HG03571 (cell line): ENCODE data around the gene CXCL3.

Experiments
- ATAC-seq: cut with Tn5 transposase; IDR thresholded peaks from one replicate; pipeline ENCODE4 v1.9.1; 2021; ENCODE audit not compliant: unreplicated experiment

The CXCL3 gene

GRCh38 chr4:74056114-74056857 is 17.8 kb upstream of the CXCL3 start:
- no peak for ATAC-seq

GRCh38 chr4:74055498-74055897 is 17.0 kb upstream of the CXCL3 start:
- no peak for ATAC-seq

GRCh38 chr4:74055096-74055495 is 16.6 kb upstream of the CXCL3 start:
- no peak for ATAC-seq

GRCh38 chr4:74054483-74055047 is 16.1 kb upstream of the CXCL3 start:
- no peak for ATAC-seq

GRCh38 chr4:74047152-74047551 is 8.7 kb upstream of the CXCL3 start:
- no peak for ATAC-seq

GRCh38 chr4:74045772-74046171 is 7.3 kb upstream of the CXCL3 start:
- ATAC-seq, result no peak

- ATAC-seq, result no peak
Observed at GRCh38 chr4:74045247-74045646, 6.8 kb upstream of the CXCL3 start.

GRCh38 chr4:74044677-74045076 is 6.2 kb upstream of the CXCL3 start:
- ATAC-seq, result no peak

GRCh38 chr4:74042681-74043080 is 4.2 kb upstream of the CXCL3 start:
- ATAC-seq, result no peak

- ATAC-seq, result no peak
Observed at GRCh38 chr4:74041418-74041817, 2.9 kb upstream of the CXCL3 start.

GRCh38 chr4:74039315-74039763 is 850 bp upstream of the CXCL3 start:
- no peak for ATAC-seq

GRCh38 chr4:74038086-74038424 is 434 bp downstream of the CXCL3 start:
- no peak for ATAC-seq

- ATAC-seq, result no peak
Observed at GRCh38 chr4:74037076-74037955, 1.2 kb downstream of the CXCL3 start.

GRCh38 chr4:74033739-74034138 is 4.8 kb downstream of the CXCL3 start:
- ATAC-seq, result no peak

- no peak for ATAC-seq
Observed at GRCh38 chr4:74032064-74032463, 6.4 kb downstream of the CXCL3 start.

- no peak for ATAC-seq
Observed at GRCh38 chr4:74031576-74031975, 6.9 kb downstream of the CXCL3 start.

GRCh38 chr4:74030285-74030684 is 8.2 kb downstream of the CXCL3 start:
- no peak for ATAC-seq

- ATAC-seq, result no peak
Observed at GRCh38 chr4:74028504-74028903, 10.0 kb downstream of the CXCL3 start.

GRCh38 chr4:74023709-74024108 is 14.8 kb downstream of the CXCL3 start:
- ATAC-seq, result no peak

- ATAC-seq, result no peak
Observed at GRCh38 chr4:74021601-74022000, 16.9 kb downstream of the CXCL3 start.

GRCh38 chr4:74018771-74019170 is 19.7 kb downstream of the CXCL3 start:
- ATAC-seq, result no peak

GRCh38 chr4:74018116-74018515 is 20.4 kb downstream of the CXCL3 start:
- ATAC-seq, result no peak
